ENCODE data around the gene ANTKMT.
A peak's percentile ranks its signal among the peaks of the same experiment; 100 is the strongest.

The ANTKMT gene, protein sequence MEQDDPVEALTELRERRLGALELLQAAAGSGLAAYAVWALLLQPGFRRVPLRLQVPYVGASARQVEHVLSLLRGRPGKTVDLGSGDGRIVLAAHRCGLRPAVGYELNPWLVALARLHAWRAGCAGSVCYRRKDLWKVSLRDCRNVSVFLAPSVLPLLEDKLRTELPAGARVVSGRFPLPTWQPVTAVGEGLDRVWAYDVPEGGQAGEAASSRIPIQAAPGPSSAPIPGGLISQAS

DNA sequence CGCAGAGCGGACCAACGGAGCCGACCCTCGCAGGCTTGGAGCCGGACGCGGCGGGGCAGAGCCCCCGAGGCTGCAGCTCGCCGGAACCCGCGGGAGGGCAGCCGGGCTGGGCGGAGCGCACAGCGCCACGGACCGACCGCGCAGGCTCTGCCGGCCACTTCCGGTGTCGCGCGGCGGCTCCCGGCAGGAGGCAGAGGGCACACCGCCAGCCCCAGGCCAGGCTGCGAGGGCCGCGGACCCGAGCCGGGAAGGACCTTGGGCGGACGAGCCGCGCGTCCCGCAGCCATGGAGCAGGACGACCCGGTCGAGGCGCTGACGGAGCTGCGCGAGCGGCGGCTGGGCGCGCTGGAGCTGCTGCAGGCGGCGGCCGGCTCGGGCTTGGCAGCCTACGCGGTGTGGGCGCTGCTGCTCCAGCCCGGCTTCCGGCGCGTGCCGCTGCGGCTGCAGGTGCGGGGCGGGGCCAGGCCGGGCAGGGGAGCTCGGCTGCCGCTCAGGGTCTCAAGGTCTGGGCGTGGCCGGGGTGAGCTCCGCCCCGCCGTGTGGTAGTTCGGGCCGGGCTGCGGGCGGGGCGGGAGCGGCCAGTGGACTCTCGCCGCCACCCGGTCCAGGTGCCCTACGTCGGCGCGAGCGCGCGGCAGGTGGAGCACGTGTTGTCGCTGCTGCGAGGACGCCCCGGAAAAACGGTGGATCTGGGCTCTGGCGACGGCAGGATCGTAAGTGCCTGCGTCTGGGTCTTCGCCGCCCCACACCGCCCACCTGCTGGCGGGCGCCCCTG is at the start of gene ANTKMT:
Gene ANTKMT (plus strand): TSS at position 157 of the 775 bp plus-strand sequence. CDS start 129 bp downstream, at position 286.
- DNase-seq (ENCODE audit: low read depth): no peak

DNA sequence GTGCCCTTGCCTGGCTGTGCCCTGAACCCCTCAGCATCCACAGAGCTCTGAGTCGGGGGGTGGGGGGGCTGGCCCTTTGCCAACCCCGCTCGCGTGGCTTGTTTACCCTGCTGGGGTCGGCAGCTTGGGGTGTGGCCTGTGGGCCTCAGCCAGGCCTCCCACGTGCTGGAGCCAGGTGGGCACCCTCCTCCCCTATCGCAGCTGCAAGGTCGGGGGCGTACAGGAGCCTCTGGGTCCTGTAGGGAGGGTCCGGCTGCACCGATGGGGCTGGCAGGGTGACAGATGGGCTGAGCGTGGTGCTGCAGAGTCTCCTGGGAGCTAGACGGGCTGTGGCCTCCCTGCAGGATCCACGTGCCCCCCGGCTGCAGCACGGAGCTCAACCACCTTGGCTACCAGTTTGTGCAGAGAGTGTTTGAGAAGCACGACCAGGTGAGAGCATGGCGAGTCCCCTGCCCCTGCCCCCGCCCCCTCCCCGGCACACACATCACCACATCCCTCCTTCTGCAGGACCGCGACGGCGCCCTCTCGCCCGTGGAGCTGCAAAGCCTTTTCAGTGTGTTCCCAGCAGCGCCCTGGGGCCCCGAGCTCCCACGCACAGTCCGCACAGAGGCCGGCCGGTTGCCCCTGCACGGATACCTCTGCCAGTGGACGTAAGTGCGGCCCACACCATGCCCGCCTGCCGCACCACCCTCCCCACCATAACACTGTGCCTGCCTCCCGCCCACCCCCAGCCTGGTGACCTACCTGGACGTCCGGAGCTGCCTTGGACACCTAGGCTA is 49.4 kb upstream of the ANTKMT start:
- DNase-seq (ENCODE audit: low read depth): no peak

DNA sequence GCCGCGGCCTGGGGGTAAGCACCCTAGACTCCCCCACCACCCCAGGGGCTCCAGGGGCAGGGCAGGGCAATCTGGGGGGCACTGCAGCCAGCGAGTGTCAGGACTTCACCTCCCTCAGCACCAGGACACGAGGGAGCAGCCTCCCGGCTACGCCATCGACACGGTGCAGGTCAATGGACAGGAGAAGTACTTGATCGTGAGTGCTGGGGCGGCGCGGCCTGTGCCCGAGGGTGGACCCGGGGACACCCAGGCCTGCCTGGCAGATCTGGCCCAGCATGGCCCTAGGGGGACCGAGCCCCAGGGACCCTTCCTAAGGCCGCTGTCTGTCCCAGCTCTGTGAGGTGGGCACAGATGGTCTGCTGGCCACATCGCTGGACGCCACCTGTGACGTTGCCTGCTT is 48.6 kb upstream of the ANTKMT start:
- no peak for DNase-seq (ENCODE audit: low read depth)

DNA sequence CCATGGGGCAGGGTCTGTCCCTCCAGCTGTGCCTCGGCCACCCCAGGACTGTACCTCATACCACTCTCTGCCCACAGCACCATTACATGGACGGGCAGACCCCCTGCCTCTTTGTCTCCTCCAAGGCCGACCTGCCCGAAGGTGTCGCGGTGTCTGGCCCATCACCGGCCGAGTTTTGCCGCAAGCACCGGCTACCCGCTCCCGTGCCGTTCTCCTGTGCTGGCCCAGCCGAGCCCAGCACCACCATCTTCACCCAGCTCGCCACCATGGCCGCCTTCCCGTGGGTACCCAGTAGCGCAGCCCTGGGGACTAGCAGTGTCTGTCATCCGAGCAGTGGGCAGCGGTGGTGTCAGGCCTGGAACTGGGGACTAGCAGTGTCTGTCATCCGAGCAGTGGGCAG is 48.1 kb upstream of the ANTKMT start:
- DNase-seq (ENCODE audit: low read depth): no peak

DNA sequence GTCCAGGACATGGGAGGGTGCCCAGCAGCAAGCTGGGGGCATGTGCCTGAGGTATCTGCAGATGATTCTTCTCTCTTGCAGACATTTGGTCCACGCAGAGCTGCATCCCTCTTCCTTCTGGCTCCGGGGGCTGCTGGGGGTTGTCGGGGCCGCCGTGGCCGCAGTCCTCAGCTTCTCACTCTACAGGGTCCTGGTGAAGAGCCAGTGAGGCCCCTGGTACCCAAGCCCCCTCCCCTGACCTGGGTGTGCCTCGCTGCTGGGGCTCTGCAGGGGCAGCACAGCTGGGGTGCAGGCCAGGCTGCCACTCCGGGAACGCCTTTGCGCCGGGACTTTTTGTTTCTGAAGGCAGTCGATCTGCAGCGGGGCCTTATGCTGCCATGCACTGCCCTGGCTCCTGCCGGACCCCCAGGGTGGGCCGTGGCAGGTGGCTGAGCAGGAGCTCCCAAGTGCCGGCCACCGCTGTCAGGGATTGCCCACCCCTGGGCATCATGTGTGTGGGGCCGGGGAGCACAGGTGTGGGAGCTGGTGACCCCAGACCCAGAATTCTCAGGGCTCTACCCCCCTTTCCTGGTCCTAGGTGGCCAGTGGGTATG is 47.5 kb upstream of the ANTKMT start:
- no peak for DNase-seq (ENCODE audit: low read depth)

DNA sequence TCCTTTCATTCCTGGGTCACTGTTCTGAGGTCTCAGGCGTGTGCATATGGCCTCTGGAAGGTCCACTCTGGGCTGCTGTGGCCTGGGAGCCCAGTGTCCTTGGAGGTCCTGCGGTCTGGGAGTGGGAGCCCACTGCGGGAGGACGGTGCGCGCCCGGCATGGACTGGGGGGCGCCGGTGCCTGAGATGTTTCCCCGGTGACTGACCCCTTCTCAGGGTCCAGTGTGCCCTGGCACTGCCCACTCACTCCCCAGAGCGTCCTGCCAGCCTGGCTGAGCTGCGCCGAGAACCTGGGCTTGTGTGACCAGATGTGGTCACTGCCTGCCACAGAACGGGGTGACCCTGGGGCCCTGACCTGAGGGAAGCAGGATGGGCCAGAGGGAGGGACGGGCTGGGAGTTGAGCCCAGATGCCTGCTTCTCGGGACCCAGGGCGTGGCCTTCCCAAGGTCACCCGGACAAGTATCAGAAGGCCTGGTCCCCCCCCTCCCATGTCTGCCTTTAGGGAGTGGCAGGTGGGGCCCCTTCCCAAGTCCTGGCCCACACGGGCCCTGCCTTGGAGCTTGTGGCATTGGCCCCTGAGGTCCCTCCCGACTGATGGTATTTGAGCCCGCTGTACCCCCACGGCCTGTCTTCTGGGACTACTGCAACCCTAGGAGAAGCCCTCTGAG is 46.6 kb upstream of the ANTKMT start:
- DNase-seq (ENCODE audit: low read depth): no peak

DNA sequence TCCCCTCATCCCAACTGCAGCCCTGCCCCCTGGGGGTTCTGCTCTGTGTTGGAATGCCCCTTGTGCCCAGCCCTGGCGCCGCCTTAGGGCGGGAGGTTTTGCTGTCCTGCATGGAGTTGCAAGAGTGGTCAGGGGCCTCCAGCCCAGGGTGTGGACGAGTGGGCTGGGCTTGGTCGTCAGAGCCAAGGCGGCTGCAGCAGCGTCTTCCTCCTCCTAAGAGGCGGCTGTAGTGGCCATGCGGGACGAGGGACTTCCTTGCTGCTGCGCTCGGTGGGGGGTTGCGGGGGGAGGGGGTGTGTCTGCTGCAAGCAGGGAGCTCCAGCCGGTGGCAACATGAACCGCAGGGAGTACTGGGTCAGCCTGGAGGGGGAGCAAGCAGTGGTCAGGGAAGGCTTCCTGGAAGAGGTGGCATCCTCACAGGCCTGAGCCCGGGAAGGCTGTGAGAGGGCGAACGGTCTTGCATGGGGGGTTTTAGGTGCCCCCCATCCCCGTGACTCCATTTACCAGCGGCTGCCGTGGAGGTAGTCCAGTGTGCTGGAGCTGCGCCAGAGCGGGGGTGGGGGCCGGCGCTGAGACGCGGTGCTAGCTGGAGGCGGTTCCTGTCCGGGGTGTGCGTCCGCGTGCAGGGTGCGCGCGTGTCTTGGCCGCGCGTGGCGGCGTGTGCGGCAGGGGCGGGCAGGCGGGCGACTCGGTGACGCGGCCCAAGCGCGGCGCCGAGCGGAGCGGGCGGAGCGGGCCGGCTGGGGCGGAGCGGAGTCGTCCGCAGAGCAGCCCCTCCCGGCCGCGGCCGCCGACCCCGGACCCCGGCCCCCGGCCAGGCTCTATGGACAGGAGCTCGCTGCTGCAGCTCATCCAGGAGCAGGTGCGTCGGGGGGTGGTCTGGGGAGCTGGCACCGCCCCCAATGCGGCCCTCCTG is 45.7 kb upstream of the ANTKMT start, which contains the start of gene RHBDL1:
Gene RHBDL1 (plus strand): TSS at position 704 of the 916 bp plus-strand sequence. CDS start 120 bp downstream, at position 824.
- no peak for DNase-seq (ENCODE audit: low read depth)

DNA sequence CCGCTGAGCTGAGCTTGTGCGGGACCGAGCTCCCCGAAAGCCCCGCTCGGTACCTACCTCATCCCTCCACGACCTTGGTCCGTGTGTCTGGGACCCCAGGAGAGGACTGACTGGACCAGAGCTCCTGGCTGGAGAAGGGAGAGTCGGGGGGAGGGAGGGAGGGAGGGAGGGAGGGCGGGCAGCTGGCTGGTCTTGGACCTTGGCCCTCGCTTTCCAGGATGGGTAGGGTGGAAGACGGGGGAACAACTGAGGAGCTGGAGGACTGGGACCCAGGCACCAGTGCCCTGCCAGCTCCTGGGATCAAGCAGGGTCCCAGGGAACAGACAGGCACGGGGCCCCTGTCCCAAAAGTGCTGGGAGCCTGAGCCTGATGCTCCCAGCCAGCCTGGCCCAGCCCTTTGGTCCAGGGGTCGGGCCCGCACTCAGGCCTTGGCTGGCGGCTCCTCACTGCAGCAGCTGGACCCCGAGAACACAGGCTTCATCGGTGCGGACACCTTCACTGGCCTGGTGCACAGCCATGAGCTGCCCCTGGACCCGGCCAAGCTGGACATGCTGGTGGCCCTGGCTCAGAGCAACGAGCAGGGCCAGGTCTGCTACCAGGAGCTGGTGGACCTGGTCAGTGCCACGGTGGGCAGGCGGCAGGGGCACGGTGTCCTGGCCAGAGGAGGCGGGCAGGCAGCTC is 44.9 kb upstream of the ANTKMT start:
- DNase-seq (ENCODE audit: low read depth): no peak

DNA sequence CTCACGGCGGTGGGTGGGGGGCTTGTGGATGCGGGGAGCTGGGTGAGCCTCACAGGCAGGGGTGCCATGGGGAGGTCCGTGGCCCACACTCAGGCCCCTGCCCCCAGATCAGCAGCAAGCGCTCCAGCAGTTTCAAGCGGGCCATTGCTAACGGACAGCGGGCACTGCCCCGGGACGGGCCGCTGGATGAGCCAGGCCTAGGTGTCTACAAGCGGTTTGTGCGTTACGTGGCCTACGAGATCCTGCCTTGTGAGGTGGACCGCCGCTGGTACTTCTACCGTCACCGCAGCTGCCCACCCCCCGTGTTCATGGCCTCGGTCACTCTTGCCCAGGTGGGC is 44.4 kb upstream of the ANTKMT start:
- no peak for DNase-seq (ENCODE audit: low read depth)

DNA sequence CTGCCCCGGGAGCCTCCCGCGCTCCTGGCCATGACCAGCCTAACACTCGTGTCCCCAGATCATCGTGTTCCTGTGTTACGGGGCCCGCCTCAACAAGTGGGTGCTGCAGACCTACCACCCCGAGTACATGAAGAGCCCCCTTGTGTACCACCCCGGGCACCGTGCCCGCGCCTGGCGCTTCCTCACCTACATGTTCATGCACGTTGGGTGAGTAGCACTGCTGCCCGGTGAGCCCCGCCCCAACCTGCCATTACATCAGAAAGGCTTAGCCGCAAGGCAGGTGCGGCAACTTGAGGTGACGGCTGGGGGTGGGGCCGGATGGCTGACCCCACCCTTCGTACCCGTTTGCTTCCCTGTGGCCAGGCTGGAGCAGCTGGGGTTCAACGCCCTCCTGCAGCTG is 44.0 kb upstream of the ANTKMT start:
- no peak for DNase-seq (ENCODE audit: low read depth)

DNA sequence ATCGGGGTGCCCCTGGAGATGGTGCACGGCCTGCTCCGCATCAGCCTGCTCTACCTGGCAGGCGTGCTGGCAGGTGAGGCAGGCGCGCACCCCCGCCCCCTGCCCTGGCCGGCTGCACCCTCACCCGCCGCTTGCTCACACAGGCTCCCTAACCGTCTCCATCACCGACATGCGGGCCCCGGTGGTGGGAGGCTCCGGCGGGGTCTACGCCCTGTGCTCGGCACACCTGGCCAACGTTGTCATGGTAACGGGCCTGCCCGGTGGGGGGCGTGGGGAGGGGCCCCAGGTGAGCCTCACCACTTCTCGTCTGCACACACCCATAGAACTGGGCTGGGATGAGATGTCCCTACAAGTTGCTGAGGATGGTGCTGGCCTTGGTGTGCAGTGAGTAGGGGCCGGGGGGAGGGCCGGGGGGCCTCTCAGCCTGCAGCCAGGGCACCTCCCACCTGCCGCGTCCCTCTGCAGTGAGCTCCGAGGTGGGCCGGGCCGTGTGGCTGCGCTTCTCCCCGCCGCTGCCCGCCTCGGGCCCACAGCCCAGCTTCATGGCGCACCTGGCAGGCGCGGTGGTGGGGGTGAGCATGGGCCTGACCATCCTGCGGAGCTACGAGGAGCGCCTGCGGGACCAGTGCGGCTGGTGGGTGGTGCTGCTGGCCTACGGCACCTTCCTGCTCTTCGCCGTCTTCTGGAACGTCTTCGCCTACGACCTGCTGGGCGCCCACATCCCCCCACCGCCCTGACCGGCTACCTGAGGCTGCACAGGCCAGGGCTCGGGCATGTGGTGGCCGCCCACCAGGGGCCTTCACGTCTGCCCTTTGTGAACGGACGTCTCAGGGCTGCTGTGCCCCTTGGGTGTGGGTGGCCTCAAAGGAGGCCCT is 43.4 kb upstream of the ANTKMT start:
- DNase-seq (ENCODE audit: low read depth): no peak

DNA sequence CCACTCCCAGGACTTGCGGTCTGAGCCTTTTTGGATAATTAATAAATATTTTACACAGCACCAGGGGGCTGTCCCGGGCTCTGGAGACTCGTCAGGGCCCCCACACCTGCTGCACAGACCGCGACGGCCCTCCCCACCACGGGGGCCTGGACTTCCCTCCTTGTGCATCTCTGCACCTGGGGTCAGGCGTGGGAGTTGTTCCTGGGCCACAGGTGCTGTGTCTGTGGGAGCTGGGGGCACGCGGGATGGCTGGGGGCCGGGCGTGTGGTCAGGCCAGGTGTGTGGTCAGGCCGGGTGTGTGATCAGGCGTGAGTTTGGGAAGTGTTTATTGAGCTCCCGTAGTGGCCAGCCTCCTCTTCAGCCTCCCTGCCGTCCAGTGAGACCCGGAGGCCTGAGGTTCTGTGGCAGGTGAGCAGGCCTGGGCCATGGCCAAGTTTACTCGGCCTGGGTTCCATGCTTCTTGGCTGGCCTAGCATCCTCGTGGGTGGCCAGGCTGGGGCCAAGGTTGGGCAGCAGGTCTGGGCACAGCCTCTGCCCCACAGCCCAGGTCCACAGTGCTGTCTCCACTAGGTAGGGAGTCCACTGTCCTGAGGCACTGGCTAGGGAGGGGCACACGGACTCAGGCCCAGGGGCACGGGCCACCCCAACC is 42.6 kb upstream of the ANTKMT start:
- no peak for DNase-seq (ENCODE audit: low read depth)

DNA sequence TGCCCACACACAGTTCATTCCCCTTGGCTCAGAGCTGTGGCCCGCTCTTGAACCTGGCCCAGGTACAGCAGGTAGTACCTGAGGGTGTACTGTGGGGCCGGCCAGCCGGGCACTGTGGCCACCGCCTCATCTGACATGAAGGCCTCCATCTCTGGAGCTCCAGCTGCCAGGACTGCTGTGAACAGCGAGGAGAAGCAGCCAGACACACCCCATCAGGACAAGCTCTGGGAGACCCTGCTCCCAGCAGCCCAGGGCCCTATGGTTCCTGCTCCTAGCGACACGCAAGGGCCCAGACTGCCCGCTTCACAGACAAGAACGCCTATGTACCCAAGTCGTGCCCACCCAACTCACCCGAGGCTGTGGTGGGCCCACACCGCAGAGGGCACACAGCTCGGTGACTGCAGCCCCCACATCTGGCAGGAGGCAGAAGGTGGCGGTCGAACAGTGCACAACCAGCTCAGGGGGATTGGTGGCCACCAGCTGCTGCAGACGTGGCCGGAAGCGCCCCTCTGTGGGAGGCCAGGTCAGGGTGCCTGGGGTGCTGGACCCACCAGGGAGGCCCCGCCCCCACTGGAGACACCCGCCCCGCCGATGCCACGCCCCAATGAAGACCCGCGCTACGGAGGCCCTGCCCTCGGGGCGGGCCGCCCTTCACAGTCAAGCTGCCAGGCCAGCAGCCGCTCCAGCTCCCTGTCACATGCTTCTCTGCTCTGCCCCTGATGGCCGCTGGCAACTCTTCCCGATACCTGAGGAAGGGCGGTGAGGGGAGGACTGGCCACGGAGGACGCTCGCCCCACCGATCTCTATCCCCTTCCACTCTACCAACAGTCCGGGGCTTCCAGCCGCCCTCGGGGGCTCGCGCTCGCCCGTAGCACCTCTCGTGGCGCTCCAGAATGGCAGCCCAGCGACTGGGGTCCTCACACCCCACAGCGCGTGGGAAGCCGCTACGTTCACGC is 41.8 kb upstream of the ANTKMT start:
- no peak for DNase-seq (ENCODE audit: low read depth)

DNA sequence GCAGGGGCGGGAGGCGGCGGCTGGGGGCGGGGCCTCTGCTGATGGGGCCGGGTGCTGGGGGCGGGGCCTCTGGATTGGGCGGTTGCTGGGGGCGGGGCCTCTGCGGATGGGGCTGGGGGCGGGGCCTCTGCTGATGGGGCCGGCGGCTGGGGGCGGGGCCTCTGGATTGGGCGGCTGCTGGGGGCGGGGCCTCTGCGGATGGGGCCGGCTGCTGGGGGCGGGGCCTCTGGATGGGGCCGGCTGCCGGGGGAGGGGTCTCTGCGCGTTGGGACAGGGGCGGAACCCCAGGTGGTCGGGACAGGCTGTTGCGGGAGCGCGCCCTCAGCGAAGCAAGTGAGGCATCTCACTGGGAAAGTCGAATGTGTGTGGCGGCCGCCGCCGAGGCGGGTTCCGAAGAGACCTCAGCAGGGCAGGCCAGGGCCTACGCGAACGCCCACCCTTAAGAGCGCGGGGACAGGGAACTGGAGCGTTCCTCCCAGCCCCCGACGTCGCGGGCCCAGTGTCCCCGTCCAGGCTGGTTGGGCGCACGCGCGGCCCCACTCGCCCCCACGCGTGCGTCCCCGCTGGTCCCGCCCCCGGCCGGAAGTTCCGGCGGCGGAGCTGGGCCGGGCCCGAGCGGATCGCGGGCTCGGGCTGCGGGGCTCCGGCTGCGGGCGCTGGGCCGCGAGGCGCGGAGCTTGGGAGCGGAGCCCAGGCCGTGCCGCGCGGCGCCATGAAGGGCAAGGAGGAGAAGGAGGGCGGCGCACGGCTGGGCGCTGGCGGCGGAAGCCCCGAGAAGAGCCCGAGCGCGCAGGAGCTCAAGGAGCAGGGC is 40.9 kb upstream of the ANTKMT start, which contains the start of gene STUB1:
Gene STUB1 (plus strand): TSS at position 597 of the 811 bp plus-strand sequence. CDS start 116 bp downstream, at position 713.
- DNase-seq (ENCODE audit: low read depth): peak; percentile 68

DNA sequence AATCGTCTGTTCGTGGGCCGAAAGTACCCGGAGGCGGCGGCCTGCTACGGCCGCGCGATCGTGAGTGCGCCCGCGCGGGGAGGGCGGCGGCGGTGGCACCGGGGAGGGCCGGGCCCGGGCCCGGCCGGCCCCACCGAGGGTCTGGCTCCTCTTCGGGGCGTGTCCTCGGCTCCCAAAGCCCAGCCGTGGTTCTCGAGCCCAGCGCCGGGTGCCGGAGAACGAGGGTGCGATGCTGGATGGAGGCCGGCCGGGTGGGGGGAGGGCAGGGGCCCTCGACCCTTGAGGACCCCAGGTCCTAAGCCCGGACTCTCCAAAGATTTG is 40.4 kb upstream of the ANTKMT start:
- DNase-seq (ENCODE audit: low read depth): no peak

DNA sequence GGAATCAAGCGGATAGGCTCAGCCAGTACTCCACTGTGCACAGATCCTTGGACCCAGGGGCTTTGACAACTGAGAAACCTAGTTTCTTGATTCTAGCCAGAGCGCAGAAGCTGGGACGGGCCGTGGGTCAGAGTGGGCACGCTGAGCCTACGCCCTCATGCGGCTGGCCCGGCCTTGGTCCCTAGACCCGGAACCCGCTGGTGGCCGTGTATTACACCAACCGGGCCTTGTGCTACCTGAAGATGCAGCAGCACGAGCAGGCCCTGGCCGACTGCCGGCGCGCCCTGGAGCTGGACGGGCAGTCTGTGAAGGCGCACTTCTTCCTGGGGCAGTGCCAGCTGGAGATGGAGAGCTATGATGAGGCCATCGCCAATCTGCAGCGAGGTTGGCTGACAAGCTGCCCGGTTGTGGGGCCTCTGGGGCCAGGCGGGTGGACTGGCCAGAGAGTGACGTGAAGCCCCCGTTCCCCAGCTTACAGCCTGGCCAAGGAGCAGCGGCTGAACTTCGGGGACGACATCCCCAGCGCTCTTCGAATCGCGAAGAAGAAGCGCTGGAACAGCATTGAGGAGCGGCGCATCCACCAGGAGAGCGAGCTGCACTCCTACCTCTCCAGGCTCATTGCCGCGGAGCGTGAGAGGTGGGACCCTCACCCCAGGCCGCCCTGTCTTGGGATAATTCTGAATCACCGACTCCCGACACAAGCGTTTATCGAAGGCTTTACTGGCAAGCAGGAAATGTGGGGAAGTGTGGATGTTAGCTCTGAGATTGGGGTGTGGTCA is 39.8 kb upstream of the ANTKMT start:
- DNase-seq (ENCODE audit: low read depth): peak; percentile 43

All from stromal cell of bone marrow (primary cell).